H9 (cell line): ENCODE results near the gene SEMA3A. TPM values are rescaled to one million over a fixed set of nuclear protein-coding genes. Genes with fewer than 3 reads are reported as not detected.

ENCODE experiments used
- DNase-seq: peaks from one replicate; pipeline ENCODE4 v3.0.0-alpha.2; 2017
- H2AFZ ChIP-seq: one replicate; pipeline ENCODE4 v1.6.1; 2013; ENCODE audit warnings: mild to moderate bottlenecking, low read length, control low read depth, moderate library complexity
- H2AK5ac ChIP-seq: 2 replicates; pipeline ENCODE4 v1.6.1; 2013; ENCODE audit warnings: low read length, control low read depth, mixed read lengths; ENCODE audit not compliant: insufficient read length
- H2BK120ac ChIP-seq: one replicate; pipeline ENCODE4 v1.6.1; 2013; ENCODE audit warnings: low read depth, mild to moderate bottlenecking, low read length, control low read depth, inconsistent platforms; ENCODE audit not compliant: poor library complexity, severe bottlenecking
- H2BK12ac ChIP-seq: 2 replicates; pipeline ENCODE4 v1.6.1; 2013; ENCODE audit warnings: low read length, control low read depth, mixed read lengths, low read depth; ENCODE audit not compliant: insufficient read length
- H2BK15ac ChIP-seq: 2 replicates; pipeline ENCODE4 v1.6.1; 2013; ENCODE audit warnings: low read depth, low read length, control low read depth
- H2BK20ac ChIP-seq: one replicate; pipeline ENCODE4 v1.6.1; 2013; ENCODE audit warnings: low read depth, mild to moderate bottlenecking, low read length, control low read depth, inconsistent platforms; ENCODE audit not compliant: poor library complexity, severe bottlenecking
- H2BK5ac ChIP-seq: 2 replicates; pipeline ENCODE4 v1.6.1; 2013; ENCODE audit warnings: low read length, control low read depth, mixed read lengths; ENCODE audit not compliant: insufficient read length
- H3K14ac ChIP-seq: 2 replicates; pipeline ENCODE4 v1.6.1; 2013; ENCODE audit warnings: low read length, control low read depth; ENCODE audit not compliant: insufficient read depth
- H3K18ac ChIP-seq: 2 replicates; pipeline ENCODE4 v1.6.1; 2013; ENCODE audit warnings: low read depth, mild to moderate bottlenecking, mixed read lengths, low read length, control low read depth; ENCODE audit not compliant: insufficient read length
- H3K23ac ChIP-seq: 2 replicates; pipeline ENCODE4 v1.6.1; 2013; ENCODE audit warnings: low read length, control low read depth, mixed read lengths, low read depth; ENCODE audit not compliant: insufficient read length
- H3K23me2 ChIP-seq: 2 replicates; pipeline ENCODE4 v1.6.1; 2013; ENCODE audit warnings: low read depth, mild to moderate bottlenecking, mixed read lengths, low read length, control low read depth; ENCODE audit not compliant: insufficient read length, poor library complexity, severe bottlenecking
- H3K27ac ChIP-seq: 2 replicates; pipeline ENCODE4 v1.5.1; 2013; ENCODE audit warnings: low read length, control low read depth, mixed read lengths, low read depth; ENCODE audit not compliant: insufficient read length
- H3K27me3 ChIP-seq: 2 replicates; pipeline ENCODE4 v1.6.1; 2013; ENCODE audit warnings: low read length, control low read depth, inconsistent platforms; ENCODE audit not compliant: insufficient read depth
- H3K4ac ChIP-seq: 2 replicates; pipeline ENCODE4 v1.6.1; 2013; ENCODE audit warnings: low read depth, mild to moderate bottlenecking, control low read depth, inconsistent platforms, low read length, moderate library complexity
- H3K4me1 ChIP-seq: 2 replicates; pipeline ENCODE4 v1.6.1; 2013; ENCODE audit warnings: low read length, control low read depth, inconsistent platforms; ENCODE audit not compliant: insufficient read depth
- H3K4me2 ChIP-seq: 2 replicates; pipeline ENCODE4 v1.6.1; 2013; ENCODE audit warnings: low read length, control low read depth, mixed read lengths; ENCODE audit not compliant: insufficient read length, insufficient read depth
- H3K56ac ChIP-seq: 2 replicates; pipeline ENCODE4 v1.6.1; 2013; ENCODE audit warnings: low read depth, mild to moderate bottlenecking, mixed read lengths, low read length, control low read depth; ENCODE audit not compliant: insufficient read length
- H3K79me1 ChIP-seq: 2 replicates; pipeline ENCODE4 v1.6.1; 2013; ENCODE audit warnings: low read depth, mild to moderate bottlenecking, moderate library complexity, low read length, control low read depth, inconsistent platforms; ENCODE audit not compliant: insufficient read depth, poor library complexity, severe bottlenecking
- H3K79me2 ChIP-seq: 2 replicates; pipeline ENCODE4 v1.6.1; 2013; ENCODE audit warnings: low read length, control low read depth, inconsistent platforms; ENCODE audit not compliant: insufficient read depth
- H3K9ac ChIP-seq: 2 replicates; pipeline ENCODE4 v1.6.1; 2013; ENCODE audit warnings: low read length, control low read depth, mixed read lengths; ENCODE audit not compliant: insufficient read length; ENCODE audit errors: extremely low read depth
- H3K9me3 ChIP-seq: one replicate; pipeline ENCODE4 v1.6.1; 2013; ENCODE audit warnings: low read depth, low read length, inconsistent platforms; ENCODE audit not compliant: control insufficient read depth
- H3T11ph ChIP-seq: one replicate; pipeline ENCODE4 v1.6.1; 2013; ENCODE audit warnings: mild to moderate bottlenecking, low read length, control low read depth, inconsistent platforms
- H4K20me1 ChIP-seq: one replicate; pipeline ENCODE4 v1.6.1; 2013; ENCODE audit not compliant: control insufficient read depth, insufficient read length, insufficient read depth
- H4K5ac ChIP-seq: 2 replicates; pipeline ENCODE4 v1.6.1; 2013; ENCODE audit warnings: low read depth, mild to moderate bottlenecking, mixed read lengths, low read length, control low read depth; ENCODE audit not compliant: insufficient read length
- H4K8ac ChIP-seq: replicated peaks from 2 replicates; pipeline ENCODE4 v1.6.1; 2013; ENCODE audit warnings: low read length, control low read depth, mixed read lengths, low read depth; ENCODE audit not compliant: insufficient read length
- H4K91ac ChIP-seq: 2 replicates; pipeline ENCODE4 v1.6.1; 2013; ENCODE audit warnings: low read depth, mild to moderate bottlenecking, moderate library complexity, mixed read lengths, low read length, control low read depth; ENCODE audit not compliant: insufficient read length
- H3K27ac Mint-ChIP-seq, 3 experiments: 2 replicates in 2 of 3; 3 replicates in 1 of 3; pipeline ENCODE4 v1.8.0; 2020 to 2021; ENCODE audit warnings: mixed read lengths in 3 of 3, mild to moderate bottlenecking in 1 of 3, moderate library complexity in 1 of 3
- H3K27me3 Mint-ChIP-seq: 2 replicates; pipeline ENCODE4 v1.8.0; 2021; ENCODE audit warnings: low read depth, mild to moderate bottlenecking, moderate library complexity, mixed read lengths
- H3K36me3 Mint-ChIP-seq, 3 experiments: 2 replicates in 2 of 3; 3 replicates in 1 of 3; pipeline ENCODE4 v1.8.0; 2020 to 2021; ENCODE audit warnings: low read depth in 3 of 3, mixed read lengths in 3 of 3; ENCODE audit not compliant: insufficient read depth in 1 of 3
- H3K4me1 Mint-ChIP-seq, 2 experiments: 2 replicates each; pipeline ENCODE4 v1.8.0; 2020; ENCODE audit warnings: mixed read lengths in 2 of 2
- H3K4me3 Mint-ChIP-seq, 2 experiments: 2 replicates in 1 of 2; 3 replicates in 1 of 2; pipeline ENCODE4 v1.8.0; 2020 to 2021; ENCODE audit warnings: mild to moderate bottlenecking in 2 of 2, mixed read lengths in 2 of 2, moderate library complexity in 1 of 2
- H3K9me3 Mint-ChIP-seq, 2 experiments: 2 replicates in 1 of 2; 3 replicates in 1 of 2; pipeline ENCODE4 v1.8.0; 2020; ENCODE audit warnings: mild to moderate bottlenecking in 2 of 2, mixed read lengths in 2 of 2, moderate library complexity in 1 of 2
- CTCF ChIP-seq: fragments of 200-600 bp; sonication (generic); conservative IDR thresholded peaks from 3 replicates; pipeline ENCODE4 v1.8.0; 2021; ENCODE audit warnings: antibody characterized with exemption, mild to moderate bottlenecking
- total RNA-seq: library from RNA; stranded (reverse); gene quantifications from 2 replicates; pipeline ENCODE4 v1.2.1, GENCODE V29; 2021

SEMA3A gene
- total RNA-seq, 1 experiment from 2014 or later, result 60.0 TPM

GRCh38 chr7:84137812-84138211 is 56.8 kb downstream of the SEMA3A start:
- no peaks in the 10 kb centered on the region for H3K23me2 ChIP-seq
- no peaks in the 10 kb centered on the region for H4K20me1 ChIP-seq
- Mint-ChIP-seq H3K27me3 (no peaks in the 10 kb centered on the region), H3K9me3 (peaks cover 0 to 2% of the 10 kb centered on the region in 2 experiments; a peak in 1 of 5 replicates), H3K27ac (peak overlapping the region in 1 of 3 experiments; percentile 63; a peak in 1 of 7 replicates), H3K4me3 (no peak overlapping the region), H3K4me1 (peaks cover 29% of the 10 kb centered on the region in 2 experiments), H3K36me3 (peaks cover 14 to 27% (median 21%) of the 10 kb centered on the region in 3 experiments)
- no peak overlapping the region for H2AFZ ChIP-seq
- peaks cover 3% of the 10 kb centered on the region for H3K79me1 ChIP-seq
- no peak overlapping the region for H3K9ac ChIP-seq
- H4K91ac ChIP-seq, result no peak overlapping the region
- no peaks in the 10 kb centered on the region for H3K27me3 ChIP-seq
- H2AK5ac ChIP-seq, result no peak overlapping the region
- no peak overlapping the region for H3K4me2 ChIP-seq
- H2BK15ac ChIP-seq, result no peak overlapping the region
- H2BK120ac ChIP-seq, result no peak overlapping the region
- no peak overlapping the region for H3T11ph ChIP-seq
- no peak overlapping the region for H3K4ac ChIP-seq
- H2BK20ac ChIP-seq, result no peak overlapping the region
- H2BK5ac ChIP-seq, result no peak overlapping the region
- DNase-seq, result no peak
- H3K14ac ChIP-seq, result no peak overlapping the region
- H3K23ac ChIP-seq, result no peak overlapping the region
- no peaks in the 10 kb centered on the region for H3K9me3 ChIP-seq
- H2BK12ac ChIP-seq, result no peak overlapping the region
- no peak overlapping the region for H4K5ac ChIP-seq
- no peak overlapping the region for H3K27ac ChIP-seq
- H3K56ac ChIP-seq, result no peak overlapping the region
- H4K8ac ChIP-seq, result no peak overlapping the region
- no peak for TF ChIP-seq CTCF
- peaks cover 5% of the 10 kb centered on the region for H3K4me1 ChIP-seq
- peaks cover 11% of the 10 kb centered on the region; the same call in 1 of the 2 replicates for H3K79me2 ChIP-seq
- no peak overlapping the region for H3K18ac ChIP-seq
